Endodermal cell (in vitro differentiated cells): ENCODE data around the gene PTPN22. TPM values are rescaled to one million over a fixed set of nuclear protein-coding genes. Genes with fewer than 3 reads are reported as not detected.

Source experiments
- DNase-seq: peaks from one replicate; pipeline ENCODE4 v3.0.0-alpha.2; 2017
- H3K27ac ChIP-seq: 2 replicates; pipeline ENCODE4 v1.5.1; 2013; ENCODE audit warnings: mild to moderate bottlenecking, low read depth, low read length, moderate library complexity
- H3K27me3 ChIP-seq: 2 replicates; pipeline ENCODE4 v1.6.1; 2013; ENCODE audit warnings: mild to moderate bottlenecking, low read length, moderate library complexity; ENCODE audit not compliant: insufficient read depth, control insufficient read depth, poor library complexity, severe bottlenecking
- H3K36me3 ChIP-seq: 2 replicates; pipeline ENCODE4 v1.7.0; 2013; ENCODE audit warnings: mild to moderate bottlenecking, low read length, moderate library complexity; ENCODE audit not compliant: control insufficient read depth, insufficient read depth
- H3K4me1 ChIP-seq: one replicate; pipeline ENCODE4 v1.7.0; 2013; ENCODE audit warnings: low read length; ENCODE audit not compliant: control insufficient read depth, insufficient read depth
- H3K4me3 ChIP-seq: 2 replicates; pipeline ENCODE4 v1.5.1; 2013; ENCODE audit warnings: mild to moderate bottlenecking, low read length, moderate library complexity
- H3K9ac ChIP-seq: 2 replicates; pipeline ENCODE4 v1.6.1; 2013; ENCODE audit warnings: mild to moderate bottlenecking, low read length, moderate library complexity; ENCODE audit not compliant: poor library complexity, severe bottlenecking; ENCODE audit errors: extremely low read depth
- H3K9me3 ChIP-seq: 2 replicates; pipeline ENCODE4 v1.6.1; 2013; ENCODE audit warnings: mild to moderate bottlenecking, low read length, moderate library complexity; ENCODE audit not compliant: control insufficient read depth
- H3K27ac Mint-ChIP-seq: 2 replicates; pipeline ENCODE4 v1.8.0; 2020; ENCODE audit warnings: mixed read lengths
- H3K27me3 Mint-ChIP-seq: 2 replicates; pipeline ENCODE4 v1.8.0; 2021; ENCODE audit warnings: mild to moderate bottlenecking, mixed read lengths; ENCODE audit not compliant: insufficient read depth
- H3K36me3 Mint-ChIP-seq: 2 replicates; pipeline ENCODE4 v1.8.0; 2020; ENCODE audit warnings: low read depth, mixed read lengths
- H3K4me1 Mint-ChIP-seq: 2 replicates; pipeline ENCODE4 v1.8.0; 2020; ENCODE audit warnings: mixed read lengths
- H3K4me3 Mint-ChIP-seq: 2 replicates; pipeline ENCODE4 v1.8.0; 2020; ENCODE audit warnings: mild to moderate bottlenecking, moderate library complexity, mixed read lengths
- H3K9me3 Mint-ChIP-seq: 2 replicates; pipeline ENCODE4 v1.8.0; 2020; ENCODE audit warnings: mild to moderate bottlenecking, mixed read lengths
- CTCF ChIP-seq: fragments of 200-600 bp; sonication (generic); conservative IDR thresholded peaks from 2 replicates; pipeline ENCODE4 v1.5.0; 2021; ENCODE audit warnings: antibody characterized with exemption, mild to moderate bottlenecking
- WGBS, 2 experiments: methylation state at CpG; one replicate each; pipeline versions ENCODE4 v1.1.5 to v1.1.7; 2013; ENCODE audit warnings: missing lambda C conversion rate in 2 of 2, mixed read lengths in 1 of 2; ENCODE audit not compliant: insufficient coverage in 1 of 2, insufficient read length in 1 of 2; 5-methylcytosine and 5-hydroxymethylcytosine counted together
- total RNA-seq, 2 donors: library from RNA; stranded (reverse); fragmentation: NEBNext Ultra II Directional in 1 of 2; extraction: Animal tissue kit (Norgen Biotek cat#: 25700) in 1 of 2; gene quantifications; 2 replicates in 1 of 2; 3 replicates in 1 of 2; pipeline ENCODE4 v1.2.1, GENCODE V29; 2021

The PTPN22 gene
- total RNA-seq, 2 donors from 2014 or later, result not detected

- H3K27ac ChIP-seq, result no peak overlapping the region
- H3K4me3 ChIP-seq, result no peak overlapping the region
- H3K9me3 ChIP-seq, result no peaks in the 10 kb centered on the region
- H3K27me3 Mint-ChIP-seq, result no peaks in the 10 kb centered on the region
- H3K9ac ChIP-seq, result no peak overlapping the region
- H3K27ac Mint-ChIP-seq, result no peak overlapping the region
- H3K9me3 Mint-ChIP-seq, result no peaks in the 10 kb centered on the region
- WGBS, 2 experiments, result 67 to 98% methylated on average over 1 to 3 of the region's 3 CpGs
- no peak for DNase-seq
- peaks cover 5% of the 10 kb centered on the region for H3K36me3 ChIP-seq
- H3K4me1 ChIP-seq, result peaks cover 3% of the 10 kb centered on the region
- no peaks in the 10 kb centered on the region for H3K27me3 ChIP-seq
- TF ChIP-seq CTCF, result no peak
- H3K4me1 Mint-ChIP-seq, result peaks cover 9% of the 10 kb centered on the region
- no peak overlapping the region for H3K4me3 Mint-ChIP-seq
- H3K36me3 Mint-ChIP-seq, result peaks cover 15% of the 10 kb centered on the region
Observed at GRCh38 chr1:113802367-113803007, 69.0 kb downstream of the PTPN22 start.

GRCh38 chr1:113800487-113800886 lies 71.0 kb downstream of the PTPN22 start:
- Mint-ChIP-seq H3K4me1 (peaks cover 9% of the 10 kb centered on the region), H3K4me3 (no peak overlapping the region), H3K27ac (no peak overlapping the region), H3K9me3 (no peaks in the 10 kb centered on the region), H3K27me3 (no peaks in the 10 kb centered on the region), H3K36me3 (peaks cover 19% of the 10 kb centered on the region)
- no peak for TF ChIP-seq CTCF
- Histone ChIP-seq H3K27ac (no peak overlapping the region), H3K9ac (no peak overlapping the region), H3K4me3 (no peak overlapping the region), H3K27me3 (no peaks in the 10 kb centered on the region), H3K9me3 (no peaks in the 10 kb centered on the region), H3K36me3 (peaks cover 21% of the 10 kb centered on the region), H3K4me1 (peaks cover 3% of the 10 kb centered on the region)
- DNase-seq, result no peak
- WGBS, 2 experiments, result 91 to 100% methylated on average over 2 to 3 of the region's 3 CpGs

GRCh38 chr1:113797472-113797871 lies 74.0 kb downstream of the PTPN22 start:
- peaks cover 34% of the 10 kb centered on the region for H3K36me3 ChIP-seq
- peaks cover 24% of the 10 kb centered on the region for H3K36me3 Mint-ChIP-seq
- peaks cover 1% of the 10 kb centered on the region for H3K4me1 Mint-ChIP-seq
- no peak overlapping the region for H3K4me3 Mint-ChIP-seq
- WGBS, 2 experiments, result 94 to 97% methylated on average over 3 to 4 of the region's 4 CpGs
- no peak overlapping the region for H3K27ac ChIP-seq
- no peak overlapping the region for H3K9ac ChIP-seq
- H3K27me3 Mint-ChIP-seq, result no peaks in the 10 kb centered on the region
- H3K27me3 ChIP-seq, result no peaks in the 10 kb centered on the region
- DNase-seq, result no peak
- H3K4me3 ChIP-seq, result no peak overlapping the region
- no peak overlapping the region for H3K27ac Mint-ChIP-seq
- H3K9me3 ChIP-seq, result no peaks in the 10 kb centered on the region
- TF ChIP-seq CTCF, result no peak
- H3K4me1 ChIP-seq, result no peaks in the 10 kb centered on the region
- H3K9me3 Mint-ChIP-seq, result no peaks in the 10 kb centered on the region
